Articular chondrocyte of knee joint (primary cell): ENCODE data around the gene TMCC3. TPM values are rescaled to one million over a fixed set of nuclear protein-coding genes. Genes with fewer than 3 reads are reported as not detected.

ENCODE experiments used
- small RNA-seq: library from RNA; depleted of rRNA; stranded (forward); fragments of <200 nt; gene quantifications from one replicate; pipeline ENCODE3, GENCODE V24; 2012
- total RNA-seq: library from RNA; depleted of rRNA; stranded (reverse); fragments of >200 nt; gene quantifications from 2 replicates; pipeline ENCODE4 v1.2.3, GENCODE V29; 2012

The TMCC3 gene
- total RNA-seq = under 0.01 and 0.11 TPM in 2 replicates

GRCh38 chr12:94650143-94651056, at the start of gene TMCC3:
Gene TMCC3, minus strand, starts transcription at chr12:94650557. Its CDS starts 127 bp downstream, at chr12:94650430.

Small RNAs within 50 kb of the gene (small RNA-seq; reads per million reads assigned to genes)
- gene LSM3P2 (not detected), gene MIR5700 (not detected)

Other genes with a start within 250 kb of the TMCC3 start
- gene CEP83, start 190.7 kb downstream of the TMCC3 start, total RNA-seq = 16.3 and 27.4 TPM in 2 replicates